Endothelial cell of umbilical vein (primary cell): Measurements from ENCODE around the gene NUP35. TPM values are rescaled to one million over a fixed set of nuclear protein-coding genes. Genes with fewer than 3 reads are reported as not detected.

ENCODE experiments used
- BruUV-seq: library from RNA; stranded (reverse); fragments of 400-500 nt; replicated peaks from 2 replicates; lab custom pipeline; 2021; lab: Mats Ljungman, UMichigan
- CTCF ChIA-PET: fragments of 300-600, 350-600 bp; sonication (Branson Sonifier 250); formaldehyde crosslinking; loops from one replicate; lab custom pipeline; 2021; ENCODE audit warnings: antibody characterized with exemption, inconsistent platforms; lab: Charles Lee
- POLR2A ChIA-PET: fragments of 300-600, 350-600 bp; sonication (Branson Sonifier 250); formaldehyde crosslinking; loops from one replicate; lab custom pipeline; 2021; ENCODE audit warnings: antibody characterized with exemption, inconsistent platforms; lab: Charles Lee
- DNase-seq: peaks from one replicate; pipeline ENCODE4 v3.0.0-alpha.2; 2011; ENCODE audit warnings: low read depth, low spot score
- FAIRE-seq: peaks from 2 replicates; lab custom pipeline; 2011; peaks lifted over from hg19 to GRCh38; lab: Jason Lieb, UNC
- H2AFZ ChIP-seq: 2 replicates; pipeline ENCODE4 v1.6.0; 2012; ENCODE audit warnings: low read depth, low read length, control low read depth, inconsistent platforms
- H3K27ac ChIP-seq: 2 replicates; pipeline ENCODE4 v1.5.1; 2011; ENCODE audit warnings: low read depth, mild to moderate bottlenecking, control low read depth, low read length, moderate library complexity; ENCODE audit not compliant: insufficient read depth
- H3K27me3 ChIP-seq, 2 experiments: 2 replicates each; pipeline versions ENCODE4 v1.6.0 to v1.6.1; 2011; ENCODE audit warnings: low read length in 2 of 2, mixed read lengths in 1 of 2; ENCODE audit not compliant: control insufficient read depth in 2 of 2, insufficient read depth in 2 of 2
- H3K36me3 ChIP-seq, 2 experiments: 2 replicates in 1 of 2; 3 replicates in 1 of 2; pipeline ENCODE4 v1.5.1; 2011; ENCODE audit warnings: low read length in 2 of 2, mild to moderate bottlenecking in 1 of 2, moderate library complexity in 1 of 2; ENCODE audit not compliant: control insufficient read depth in 2 of 2, insufficient read depth in 2 of 2; ENCODE audit errors: extremely low read depth in 1 of 2
- H3K4me1 ChIP-seq: 3 replicates; pipeline ENCODE4 v1.5.1; 2011; ENCODE audit warnings: mild to moderate bottlenecking, low read length; ENCODE audit not compliant: control insufficient read depth, insufficient read depth; ENCODE audit errors: extremely low read depth
- H3K4me2 ChIP-seq: 2 replicates; pipeline ENCODE4 v1.6.1; 2011; ENCODE audit warnings: low read length, control low read depth, mixed read lengths; ENCODE audit not compliant: insufficient read depth
- H3K4me3 ChIP-seq, 3 experiments: fragments of 200-600 bp in 1 of 3; sonication (generic), shearing (Covaris generic) in 1 of 3; replicated peaks in 1 of 3; 2 replicates each; pipeline ENCODE4 v1.5.1; 2011 to 2016; ENCODE audit warnings: control low read depth in 3 of 3, low read length in 3 of 3, mild to moderate bottlenecking in 2 of 3, inconsistent platforms in 1 of 3, low read depth in 1 of 3, moderate library complexity in 1 of 3; ENCODE audit not compliant: insufficient read depth in 1 of 3
- H3K79me2 ChIP-seq: 2 replicates; pipeline ENCODE4 v1.6.0; 2012; ENCODE audit warnings: low read length, inconsistent platforms; ENCODE audit not compliant: control insufficient read depth, insufficient read depth
- H3K9ac ChIP-seq: replicated peaks from 2 replicates; pipeline ENCODE3; 2011; ENCODE audit warnings: low read length, control low read depth; ENCODE audit not compliant: insufficient read depth; ENCODE audit errors: extremely low read depth
- H3K9me1 ChIP-seq: replicated peaks from 3 replicates; pipeline ENCODE4 v1.6.0; 2011; ENCODE audit warnings: mild to moderate bottlenecking, low read length; ENCODE audit not compliant: control insufficient read depth, insufficient read depth; ENCODE audit errors: extremely low read depth
- H3K9me3 ChIP-seq: replicated peaks from 2 replicates; pipeline ENCODE4 v1.5.1; 2012; ENCODE audit warnings: low read length, inconsistent platforms; ENCODE audit not compliant: control insufficient read depth, insufficient read depth
- H4K20me1 ChIP-seq: replicated peaks from 2 replicates; pipeline ENCODE3; 2011; ENCODE audit warnings: mild to moderate bottlenecking, low read length; ENCODE audit not compliant: control insufficient read depth, insufficient read depth; ENCODE audit errors: extremely low read depth
- CTCF ChIP-seq, 2 donors: IDR thresholded peaks; 1 replicate in 1 of 2; 2 replicates in 1 of 2; pipeline ENCODE4 v1.5.1; 2011; ENCODE audit warnings: low read length in 2 of 2, mild to moderate bottlenecking in 2 of 2, moderate library complexity in 2 of 2, control low read depth in 1 of 2, inconsistent platforms in 1 of 2, low read depth in 1 of 2; ENCODE audit not compliant: insufficient read depth in 1 of 2; ENCODE audit errors: extremely low read depth in 1 of 2
- EZH2 ChIP-seq: IDR thresholded peaks from 2 replicates; pipeline ENCODE4 v1.6.1; 2012; ENCODE audit warnings: borderline replicate concordance, low read depth, mild to moderate bottlenecking, moderate library complexity, low read length, inconsistent platforms; ENCODE audit not compliant: severe bottlenecking
- FOS ChIP-seq: IDR thresholded peaks from 2 replicates; pipeline ENCODE4 v1.6.1; 2011; ENCODE audit warnings: mild to moderate bottlenecking, low read length, moderate library complexity, borderline replicate concordance; ENCODE audit not compliant: insufficient read depth
- GATA2 ChIP-seq: IDR thresholded peaks from 2 replicates; pipeline ENCODE4 v1.7.0; 2011; ENCODE audit warnings: low read depth, mild to moderate bottlenecking, moderate library complexity, mixed read lengths, low read length; ENCODE audit not compliant: insufficient read length, insufficient read depth
- JUN ChIP-seq: IDR thresholded peaks from 2 replicates; pipeline ENCODE4 v1.6.1; 2011; ENCODE audit warnings: borderline replicate concordance, low read depth; ENCODE audit not compliant: insufficient read length, insufficient read depth
- MAX ChIP-seq: IDR thresholded peaks from 2 replicates; pipeline ENCODE4 v1.6.1; 2011; ENCODE audit not compliant: insufficient read depth, insufficient read length
- MYC ChIP-seq: IDR thresholded peaks from one replicate; pipeline ENCODE4 v1.6.1; 2011; ENCODE audit warnings: mild to moderate bottlenecking, low read depth, low read length
- POLR2A ChIP-seq: IDR thresholded peaks from 2 replicates; pipeline ENCODE4 v1.6.1; 2012; ENCODE audit warnings: low read depth, mild to moderate bottlenecking, control low read depth, low read length
- POLR2AphosphoS5 ChIP-seq: IDR thresholded peaks from 2 replicates; pipeline ENCODE4 v1.6.1; 2012; ENCODE audit warnings: low read depth, mild to moderate bottlenecking, control low read depth, low read length, moderate library complexity; ENCODE audit not compliant: insufficient read depth
- dilution Hi-C: fragments of 300-500 bp; cut with MboI; formaldehyde crosslinking; loops from one replicate; pipeline ENCODE4 v1.15.0; 2019; ENCODE audit warnings: low sequenced_read_pairs; ENCODE audit not compliant: extremely low pct_ligation_motif_present
- intact Hi-C: fragments of 100-400 bp; cut with micrococcal nuclease; formaldehyde crosslinking; loops from one replicate; pipeline ENCODE4 v1.10.0; 2022
- polyA plus RNA-seq, 4 experiments: library from polyadenylated mRNA; depleted of rRNA in 3 of 4; stranded (reverse) in 3 of 4; unstranded in 1 of 4; fragments of >200 nt; gene quantifications; 2 replicates each; pipeline versions ENCODE4 v1.2.1 to v1.2.3, GENCODE V29; 2011 to 2012; ENCODE audit warnings: missing spikeins in 1 of 4
- total RNA-seq: library from RNA; stranded (reverse); gene quantifications from 2 replicates; pipeline ENCODE4 v1.2.3, GENCODE V29; 2021

NUP35 gene
- total and polyA plus RNA-seq, 2 donors (not counting 3 experiments of a cell fraction or from before 2014, with no cell fraction given): 8.4 to 22.1 TPM

- Histone ChIP-seq H3K4me3 (no peak overlapping the region), H3K4me1 (no peaks in the 10 kb centered on the region), H3K27me3 (no peaks in the 10 kb centered on the region), H3K9me1 (no peaks in the 10 kb centered on the region), H3K79me2 (peaks cover 38% of the 10 kb centered on the region), H3K9me3 (no peaks in the 10 kb centered on the region), H3K4me2 (no peak overlapping the region), H2AFZ (no peak overlapping the region), H4K20me1 (peaks cover 2% of the 10 kb centered on the region), H3K9ac (no peak overlapping the region), H3K36me3 (peaks cover 0 to 10% of the 10 kb centered on the region in 2 experiments), H3K27ac (no peak overlapping the region)
- no peak for TF ChIP-seq FOS
- TF ChIP-seq EZH2: no peak
- no peak for TF ChIP-seq MAX
- TF ChIP-seq POLR2A: no peak
- no peak for TF ChIP-seq MYC
- no peak for TF ChIP-seq CTCF (IDR thresholded peaks at IDR 0.05; ENCODE audit: extremely low read depth in 1 of 2, insufficient read depth in 1 of 2, low read depth in 1 of 2, low read length in 2 of 2)
- TF ChIP-seq JUN: no peak
- TF ChIP-seq GATA2: no peak
- TF ChIP-seq POLR2AphosphoS5: no peak
- CTCF ChIA-PET: no interaction called here
- no TSS peak for BruUV-seq
- intact Hi-C loops (no loop called here), dilution Hi-C loops (no loop called here)
- POLR2A ChIA-PET: no interaction called here
- no peak for FAIRE-seq
- DNase-seq: no peak
Observed at GRCh38 chr2:183134016-183134415, 9.8 kb downstream of the NUP35 start.
